VCaP (cell line): ENCODE results near the gene CNPPD1.
A peak's percentile ranks its signal among the peaks of the same experiment; 100 is the strongest.

Experiments
- H3K27ac ChIP-seq: fragments of 450-650 bp; 2 replicates; pipeline ENCODE4 v1.5.1; 2017
- TF ChIP-seq, protein P1 (sequence below): fragments of 450-650 bp; conservative IDR thresholded peaks from 2 replicates; pipeline ENCODE4 v1.5.1; 2017; ENCODE audit warnings: mild to moderate bottlenecking, moderate library complexity

CNPPD1 gene

GRCh38 chr2:219131744-219132143 is 45.0 kb downstream of the CNPPD1 start:
- TF ChIP-seq, protein P1, sequence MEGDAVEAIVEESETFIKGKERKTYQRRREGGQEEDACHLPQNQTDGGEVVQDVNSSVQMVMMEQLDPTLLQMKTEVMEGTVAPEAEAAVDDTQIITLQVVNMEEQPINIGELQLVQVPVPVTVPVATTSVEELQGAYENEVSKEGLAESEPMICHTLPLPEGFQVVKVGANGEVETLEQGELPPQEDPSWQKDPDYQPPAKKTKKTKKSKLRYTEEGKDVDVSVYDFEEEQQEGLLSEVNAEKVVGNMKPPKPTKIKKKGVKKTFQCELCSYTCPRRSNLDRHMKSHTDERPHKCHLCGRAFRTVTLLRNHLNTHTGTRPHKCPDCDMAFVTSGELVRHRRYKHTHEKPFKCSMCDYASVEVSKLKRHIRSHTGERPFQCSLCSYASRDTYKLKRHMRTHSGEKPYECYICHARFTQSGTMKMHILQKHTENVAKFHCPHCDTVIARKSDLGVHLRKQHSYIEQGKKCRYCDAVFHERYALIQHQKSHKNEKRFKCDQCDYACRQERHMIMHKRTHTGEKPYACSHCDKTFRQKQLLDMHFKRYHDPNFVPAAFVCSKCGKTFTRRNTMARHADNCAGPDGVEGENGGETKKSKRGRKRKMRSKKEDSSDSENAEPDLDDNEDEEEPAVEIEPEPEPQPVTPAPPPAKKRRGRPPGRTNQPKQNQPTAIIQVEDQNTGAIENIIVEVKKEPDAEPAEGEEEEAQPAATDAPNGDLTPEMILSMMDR = no peak
- peak overlapping the region; percentile 97 for H3K27ac ChIP-seq

DNA sequence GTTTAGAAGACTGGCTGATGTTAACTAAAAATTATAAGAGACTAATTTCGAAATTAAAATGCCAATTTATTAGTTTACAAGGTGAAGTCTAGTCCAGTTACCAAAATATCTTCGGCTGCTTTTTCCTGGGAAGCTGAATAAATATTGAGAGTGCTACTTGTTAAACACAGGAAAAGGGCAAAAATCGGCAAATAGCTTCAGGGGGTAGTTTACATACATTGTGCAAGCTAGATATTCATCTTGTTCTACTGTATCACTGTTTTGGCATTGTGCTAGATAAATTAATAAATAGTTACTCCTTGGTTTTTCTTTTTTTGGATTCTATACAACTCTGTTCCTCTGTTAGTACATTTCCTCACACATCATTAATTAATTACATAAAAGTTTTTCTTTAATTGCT is 45.4 kb downstream of the CNPPD1 start:
- H3K27ac ChIP-seq = peak overlapping the region; percentile 97
- TF ChIP-seq, protein P1 = no peak

GRCh38 chr2:219129589-219129988 is 47.1 kb downstream of the CNPPD1 start:
- H3K27ac ChIP-seq = peak overlapping the region; percentile 97
- TF ChIP-seq, protein P1 = no peak

GRCh38 chr2:219128396-219128795 is 48.3 kb downstream of the CNPPD1 start:
- TF ChIP-seq, protein P1 = no peak
- peak overlapping the region; percentile 97 for H3K27ac ChIP-seq

GRCh38 chr2:219127037-219127635 is 49.6 kb downstream of the CNPPD1 start:
- TF ChIP-seq, protein P1 = no peak
- H3K27ac ChIP-seq = peak overlapping the region; percentile 97

- TF ChIP-seq, protein P1 = no peak
- H3K27ac ChIP-seq = peak overlapping the region; percentile 97
These were observed 50.2 kb downstream of the CNPPD1 start for GRCh38 chr2:219126555-219126954.

DNA sequence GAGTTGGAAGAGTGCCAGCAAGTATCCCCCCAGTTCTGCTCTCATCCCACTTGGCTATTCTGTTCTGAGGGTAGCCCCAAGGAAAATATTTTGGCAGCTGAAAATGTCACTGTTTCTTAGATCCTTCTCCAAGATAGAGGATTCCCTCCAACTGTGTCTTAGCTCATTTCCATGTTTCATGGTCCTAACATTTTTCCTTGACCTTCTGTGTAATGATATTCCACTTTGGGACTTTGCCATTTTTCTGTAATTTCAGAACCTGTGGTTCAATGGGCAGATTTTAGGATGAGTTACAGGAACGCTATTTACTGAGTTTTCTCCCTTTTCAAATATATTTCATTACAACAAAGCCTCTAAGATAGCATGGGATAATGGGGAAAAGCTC is 50.8 kb downstream of the CNPPD1 start:
- H3K27ac ChIP-seq = peak overlapping the region; percentile 97
- TF ChIP-seq, protein P1 = no peak
